MM.1S (cell line): Measurements from ENCODE around the gene TMEM97.
A peak's percentile ranks its signal among the peaks of the same experiment; 100 is the strongest.

Source experiments
- DNase-seq: peaks from one replicate; pipeline ENCODE4 v3.0.0-alpha.2; 2015
- H2AFZ ChIP-seq: fragments of 300-600 bp; sonication (generic); 2 replicates; pipeline ENCODE4 v1.6.0; 2016; ENCODE audit warnings: antibody characterized with exemption, low read length
- H3F3A ChIP-seq: fragments of 300-600 bp; sonication (generic); 2 replicates; pipeline ENCODE4 v1.6.1; 2016; ENCODE audit warnings: mild to moderate bottlenecking, antibody characterized with exemption, low read length, moderate library complexity, mixed read lengths; ENCODE audit not compliant: insufficient read depth
- H3K27ac ChIP-seq: fragments of 300-600 bp; sonication (generic); 2 replicates; pipeline ENCODE4 v1.5.1; 2016; ENCODE audit warnings: mild to moderate bottlenecking, low read length
- H3K27me3 ChIP-seq: fragments of 300-600 bp; sonication (generic); replicated peaks from 2 replicates; pipeline ENCODE4 v1.6.0; 2016; ENCODE audit warnings: low read length; ENCODE audit not compliant: insufficient read depth
- H3K36me3 ChIP-seq: fragments of 300-600 bp; sonication (generic); replicated peaks from 2 replicates; pipeline ENCODE4 v1.6.1; 2016; ENCODE audit warnings: mild to moderate bottlenecking, low read length, mixed read lengths; ENCODE audit not compliant: insufficient read depth
- H3K4me1 ChIP-seq: fragments of 300-600 bp; sonication (generic); 2 replicates; pipeline ENCODE4 v1.6.1; 2016; ENCODE audit warnings: low read length, mixed read lengths
- H3K4me2 ChIP-seq: fragments of 300-600 bp; sonication (generic); 2 replicates; pipeline ENCODE4 v1.6.0; 2016; ENCODE audit warnings: low read depth, low read length
- H3K4me3 ChIP-seq: fragments of 300-600 bp; sonication (generic); 2 replicates; pipeline ENCODE4 v1.5.1; 2016; ENCODE audit warnings: low read length, mixed read lengths
- H3K79me2 ChIP-seq: fragments of 300-600 bp; sonication (generic); 2 replicates; pipeline ENCODE4 v1.6.1; 2016; ENCODE audit warnings: mixed run types, low read length, mixed read lengths
- H3K9ac ChIP-seq: fragments of 300-600 bp; sonication (generic); 2 replicates; pipeline ENCODE4 v1.6.1; 2016; ENCODE audit warnings: low read length, mixed read lengths
- H3K9me2 ChIP-seq: fragments of 300-600 bp; sonication (generic); replicated peaks from 2 replicates; pipeline ENCODE4 v1.6.1; 2016; ENCODE audit warnings: mild to moderate bottlenecking, low read length, mixed read lengths; ENCODE audit not compliant: insufficient read depth
- H3K9me3 ChIP-seq: fragments of 300-600 bp; sonication (generic); replicated peaks from 2 replicates; pipeline ENCODE4 v1.6.1; 2016; ENCODE audit warnings: mild to moderate bottlenecking, low read length, mixed read lengths; ENCODE audit not compliant: insufficient read depth
- H4K20me1 ChIP-seq: fragments of 300-600 bp; sonication (generic); 2 replicates; pipeline ENCODE4 v1.6.1; 2016; ENCODE audit warnings: mild to moderate bottlenecking, low read length, moderate library complexity, mixed read lengths; ENCODE audit not compliant: insufficient read depth
- EZH2 ChIP-seq: fragments of 300-600 bp; sonication (generic); optimal IDR thresholded peaks from 2 replicates; pipeline ENCODE3; 2017; ENCODE audit warnings: low read depth, mild to moderate bottlenecking, antibody characterized with exemption, low read length, mixed read lengths
- EZH2phosphoT487 ChIP-seq: fragments of 300-600 bp; sonication (generic); IDR thresholded peaks from 2 replicates; pipeline ENCODE4 v1.6.1; 2018; ENCODE audit warnings: antibody characterized with exemption, low read length
- TF ChIP-seq, protein P1 (sequence below): fragments of 300-600 bp; sonication (generic); IDR thresholded peaks from 2 replicates; pipeline ENCODE4 v1.5.1; 2016; ENCODE audit warnings: antibody characterized with exemption, low read length, mixed read lengths

Gene TMEM97

DNA sequence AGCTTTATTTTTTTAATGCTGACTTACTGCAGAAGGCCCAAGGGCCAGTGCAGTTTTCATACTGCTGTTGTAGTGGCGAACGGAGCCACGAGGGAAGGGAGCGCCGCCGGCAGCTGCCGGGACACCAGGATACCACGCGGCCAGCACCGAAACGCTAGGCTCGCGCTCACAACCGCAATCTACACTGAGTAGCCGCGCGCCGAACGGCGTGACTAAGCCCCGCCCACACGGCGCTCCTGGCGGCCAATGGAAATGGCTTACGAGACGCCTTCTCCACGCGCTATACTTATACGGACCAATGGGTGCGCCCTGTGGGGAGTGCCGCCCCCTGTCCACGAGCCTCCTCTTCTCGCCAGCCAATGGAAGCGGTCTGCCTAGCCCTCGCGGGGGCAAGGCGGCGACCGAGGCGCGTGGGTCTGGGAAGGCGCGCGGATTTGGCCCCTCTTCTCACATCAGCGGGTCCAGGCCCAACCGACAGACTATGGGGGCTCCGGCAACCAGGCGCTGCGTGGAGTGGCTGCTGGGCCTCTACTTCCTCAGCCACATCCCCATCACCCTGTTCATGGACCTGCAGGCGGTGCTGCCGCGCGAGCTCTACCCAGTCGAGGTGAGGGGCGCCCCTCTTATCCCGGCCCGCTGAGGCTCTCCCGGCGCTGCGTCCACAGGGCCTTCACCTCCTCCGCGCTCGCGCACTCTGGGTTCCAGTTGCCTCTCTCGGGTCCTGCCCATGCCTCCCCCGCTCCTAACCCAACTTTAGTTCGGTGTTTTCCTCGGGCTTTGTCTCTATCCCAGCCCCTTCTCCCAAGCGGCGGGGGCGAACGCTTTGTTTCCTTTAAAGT is at the start of gene TMEM97:
TMEM97 (plus strand) TSS at position 442 of the 839 bp plus-strand sequence; CDS start at position 482, 40 bp downstream.
- H3K27ac ChIP-seq = peak within 1 kb of the TSS; percentile 41
- H3K4me3 ChIP-seq = peak within 1 kb of the TSS; percentile 91
- peak; percentile 99 for DNase-seq
- no peaks in the 10 kb centered on the region for H3K9me2 ChIP-seq
- H3F3A ChIP-seq = no peaks in the 10 kb centered on the region
- no peaks in the 10 kb centered on the region for H3K9me3 ChIP-seq
- peak within 1 kb of the TSS; percentile 86 for H2AFZ ChIP-seq
- H3K36me3 ChIP-seq = no peaks in the 10 kb centered on the region; the same call in 1 of the 2 replicates
- no peaks in the 10 kb centered on the region for H4K20me1 ChIP-seq
- no peaks in the 10 kb centered on the region for H3K27me3 ChIP-seq
- peaks cover 50% of the 10 kb centered on the region for H3K79me2 ChIP-seq
- H3K4me2 ChIP-seq = peak within 1 kb of the TSS; percentile 98
- H3K4me1 ChIP-seq = peaks cover 4% of the 10 kb centered on the region; the same call in 1 of the 2 replicates
- peak within 1 kb of the TSS; percentile 82 for H3K9ac ChIP-seq
- TF ChIP-seq EZH2 = no peak
- TF ChIP-seq, protein P1, sequence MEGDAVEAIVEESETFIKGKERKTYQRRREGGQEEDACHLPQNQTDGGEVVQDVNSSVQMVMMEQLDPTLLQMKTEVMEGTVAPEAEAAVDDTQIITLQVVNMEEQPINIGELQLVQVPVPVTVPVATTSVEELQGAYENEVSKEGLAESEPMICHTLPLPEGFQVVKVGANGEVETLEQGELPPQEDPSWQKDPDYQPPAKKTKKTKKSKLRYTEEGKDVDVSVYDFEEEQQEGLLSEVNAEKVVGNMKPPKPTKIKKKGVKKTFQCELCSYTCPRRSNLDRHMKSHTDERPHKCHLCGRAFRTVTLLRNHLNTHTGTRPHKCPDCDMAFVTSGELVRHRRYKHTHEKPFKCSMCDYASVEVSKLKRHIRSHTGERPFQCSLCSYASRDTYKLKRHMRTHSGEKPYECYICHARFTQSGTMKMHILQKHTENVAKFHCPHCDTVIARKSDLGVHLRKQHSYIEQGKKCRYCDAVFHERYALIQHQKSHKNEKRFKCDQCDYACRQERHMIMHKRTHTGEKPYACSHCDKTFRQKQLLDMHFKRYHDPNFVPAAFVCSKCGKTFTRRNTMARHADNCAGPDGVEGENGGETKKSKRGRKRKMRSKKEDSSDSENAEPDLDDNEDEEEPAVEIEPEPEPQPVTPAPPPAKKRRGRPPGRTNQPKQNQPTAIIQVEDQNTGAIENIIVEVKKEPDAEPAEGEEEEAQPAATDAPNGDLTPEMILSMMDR = peak; percentile 10; the same call in 1 of the 2 replicates
- no peak for TF ChIP-seq EZH2phosphoT487

DNA sequence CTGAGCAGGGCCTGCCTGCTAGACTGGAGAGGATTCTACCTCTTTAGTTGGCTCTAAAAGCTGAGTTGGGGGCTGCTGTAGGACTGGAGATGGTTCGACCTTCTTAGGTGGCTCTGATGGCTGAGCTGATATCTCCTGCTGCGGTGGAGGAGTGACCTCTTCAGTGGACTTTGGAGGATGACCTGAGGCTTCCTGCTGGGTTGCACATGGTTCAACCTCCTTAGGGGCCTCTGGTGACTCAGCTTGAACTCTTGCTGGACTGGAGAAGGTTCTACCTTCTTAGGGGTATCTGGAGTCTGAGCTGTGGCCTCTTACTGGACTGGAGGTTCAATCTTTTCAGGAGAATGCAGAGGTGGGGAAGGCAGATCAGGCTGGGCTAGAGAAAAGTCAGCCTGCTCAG is 48.9 kb upstream of the TMEM97 start:
- no peaks in the 10 kb centered on the region for H3K79me2 ChIP-seq
- H3K27me3 ChIP-seq = peaks cover 41% of the 10 kb centered on the region
- no peak overlapping the region for H2AFZ ChIP-seq
- no peaks in the 10 kb centered on the region for H3F3A ChIP-seq
- no peaks in the 10 kb centered on the region for H3K9me3 ChIP-seq
- DNase-seq = no peak
- no peaks in the 10 kb centered on the region for H3K36me3 ChIP-seq
- H3K27ac ChIP-seq = no peak overlapping the region
- no peaks in the 10 kb centered on the region for H3K9me2 ChIP-seq
- no peaks in the 10 kb centered on the region for H3K4me1 ChIP-seq
- H3K9ac ChIP-seq = no peak overlapping the region
- no peaks in the 10 kb centered on the region for H4K20me1 ChIP-seq
- TF ChIP-seq EZH2 = no peak
- no peak for TF ChIP-seq EZH2phosphoT487
- TF ChIP-seq, protein P1 = no peak
- H3K4me3 ChIP-seq = no peak overlapping the region
- no peak overlapping the region for H3K4me2 ChIP-seq

DNA sequence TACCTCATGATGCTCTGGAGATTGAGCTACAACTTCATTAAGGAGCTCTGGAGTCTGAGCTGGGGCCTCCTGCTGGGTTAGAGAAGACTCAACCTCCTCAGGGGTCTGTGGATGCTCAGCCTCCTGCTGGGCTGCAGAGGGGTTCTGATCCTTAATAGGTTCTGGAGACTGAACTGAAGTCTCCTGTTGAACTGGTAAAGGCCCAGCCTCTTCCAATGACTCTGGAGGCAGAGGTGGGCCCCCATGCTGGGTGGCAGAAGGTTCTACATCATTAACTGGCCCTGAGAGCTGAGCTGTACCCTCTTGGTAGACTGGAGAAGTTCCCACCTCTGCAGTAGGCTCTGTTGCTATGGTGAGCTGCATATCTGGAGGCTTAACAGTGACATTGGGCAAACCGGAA is 48.1 kb upstream of the TMEM97 start:
- Histone ChIP-seq H3K27me3 (peaks cover 50% of the 10 kb centered on the region), H3K9me3 (no peaks in the 10 kb centered on the region)
- DNase-seq = no peak

More for the DNA sequence above, 48.1 kb upstream of the TMEM97 start:
- no peaks in the 10 kb centered on the region for H3K9me2 ChIP-seq
- no peaks in the 10 kb centered on the region for H3K4me1 ChIP-seq
- H3F3A ChIP-seq = no peaks in the 10 kb centered on the region
- H3K9ac ChIP-seq = no peak overlapping the region
- H3K36me3 ChIP-seq = no peaks in the 10 kb centered on the region
- H3K27ac ChIP-seq = no peak overlapping the region
- TF ChIP-seq EZH2 (no peak), EZH2phosphoT487 (no peak)
- TF ChIP-seq, protein P1 = no peak
- H4K20me1 ChIP-seq = no peaks in the 10 kb centered on the region
- H3K4me2 ChIP-seq = no peak overlapping the region
- H3K79me2 ChIP-seq = no peaks in the 10 kb centered on the region
- no peak overlapping the region for H3K4me3 ChIP-seq
- no peak overlapping the region for H2AFZ ChIP-seq
